ENCODE measurements around the gene ORAI1. TPM values are rescaled to one million over a fixed set of nuclear protein-coding genes. Genes with fewer than 3 reads are reported as not detected.

Gene ORAI1
- total and polyA plus RNA-seq, 2 donors (not counting 3 experiments of a cell fraction or from before 2014, with no cell fraction given) = 30.5 to 65.4 TPM

GRCh38 chr12:121678305-121678704 lies 52.0 kb downstream of the ORAI1 start:
- no peaks in the 10 kb centered on the region for H3K9me1 ChIP-seq (replicated peaks; ENCODE audit: control insufficient read depth, extremely low read depth, insufficient read depth, low read length)
- no peak overlapping the region for H2AFZ ChIP-seq (ENCODE audit: low read depth, low read length)
- FAIRE-seq (no peak), DNase-seq (ENCODE audit: low read depth, low spot score) (no peak)
- no peak for TF ChIP-seq POLR2A (IDR thresholded peaks at IDR 0.05; ENCODE audit: low read depth, low read length)
- TF ChIP-seq MYC (IDR thresholded peaks at IDR 0.05; ENCODE audit: low read depth, low read length) = no peak
- no peak for TF ChIP-seq EZH2 (IDR thresholded peaks at IDR 0.05; ENCODE audit: borderline replicate concordance, low read depth, low read length, severe bottlenecking)
- TF ChIP-seq CTCF (IDR thresholded peaks at IDR 0.05; ENCODE audit: extremely low read depth in 1 of 2, insufficient read depth in 1 of 2, low read depth in 1 of 2, low read length in 2 of 2) = no peak
- TF ChIP-seq GATA2 (IDR thresholded peaks at IDR 0.05; ENCODE audit: insufficient read depth, insufficient read length, low read depth, low read length) = no peak
- no peak for TF ChIP-seq FOS (IDR thresholded peaks at IDR 0.05; ENCODE audit: borderline replicate concordance, insufficient read depth, low read length)
- TF ChIP-seq JUN (IDR thresholded peaks at IDR 0.05; ENCODE audit: borderline replicate concordance, insufficient read depth, insufficient read length, low read depth) = no peak
- no peak for TF ChIP-seq MAX (IDR thresholded peaks at IDR 0.05; ENCODE audit: insufficient read depth, insufficient read length)
- TF ChIP-seq POLR2AphosphoS5 (IDR thresholded peaks at IDR 0.05; ENCODE audit: insufficient read depth, low read depth, low read length) = no peak
- H3K4me1 ChIP-seq (ENCODE audit: control insufficient read depth, extremely low read depth, insufficient read depth, low read length) = no peaks in the 10 kb centered on the region
- no TSS peak for BruUV-seq (replicated peaks)
- no peak overlapping the region for H3K27ac ChIP-seq (ENCODE audit: insufficient read depth, low read depth, low read length)
- ChIA-PET POLR2A (no interaction called here), CTCF (interaction anchor here (9.2 kb wide), 1 partner anchor 126 kb away, joined by 154 read pairs; no protein-coding TSS in a partner anchor)
- H3K9me3 ChIP-seq (replicated peaks; ENCODE audit: control insufficient read depth, insufficient read depth, low read length) = no peaks in the 10 kb centered on the region
- no peaks in the 10 kb centered on the region for H3K36me3 ChIP-seq (ENCODE audit: control insufficient read depth in 2 of 2, extremely low read depth in 1 of 2, insufficient read depth in 2 of 2, low read length in 2 of 2)
- H3K4me3 ChIP-seq (replicated peaks in 1 of 3; ENCODE audit: insufficient read depth in 1 of 3, low read depth in 1 of 3, low read length in 3 of 3) = no peak overlapping the region
- intact Hi-C loops (cut with micrococcal nuclease) = no loop called here
- no peaks in the 10 kb centered on the region for H3K27me3 ChIP-seq (ENCODE audit: control insufficient read depth in 2 of 2, insufficient read depth in 2 of 2, low read length in 2 of 2)
- no peak overlapping the region for H3K9ac ChIP-seq (replicated peaks; ENCODE audit: extremely low read depth, insufficient read depth, low read length)
- H3K79me2 ChIP-seq (ENCODE audit: control insufficient read depth, insufficient read depth, low read length) = no peaks in the 10 kb centered on the region
- H4K20me1 ChIP-seq (replicated peaks; ENCODE audit: control insufficient read depth, extremely low read depth, insufficient read depth, low read length) = no peaks in the 10 kb centered on the region
- no peak overlapping the region for H3K4me2 ChIP-seq (ENCODE audit: insufficient read depth, low read length)
- dilution Hi-C loops (cut with MboI; ENCODE audit: extremely low pct_ligation_motif_present, low sequenced_read_pairs) = no loop called here
